ENCODE measurements around the gene ANKS1B.

ANKS1B gene

GRCh38 chr12:98908866-98909265 is 1075.9 kb downstream of the ANKS1B start:
- no peak overlapping the region for H3K4me3 ChIP-seq (ENCODE audit: low read depth, low read length, poor library complexity, severe bottlenecking)
- H3K4me2 ChIP-seq (ENCODE audit: low read length) = no peak overlapping the region
- H3K9me2 ChIP-seq (ENCODE audit: low read depth, low read length) = no peaks in the 10 kb centered on the region
- no peak for TF ChIP-seq CTCF (IDR thresholded peaks at IDR 0.05; ENCODE audit: low read length)
- no peak for TF ChIP-seq EZH2 (IDR thresholded peaks at IDR 0.05; ENCODE audit: borderline replicate concordance, low read length)
- no peak overlapping the region for H2AFZ ChIP-seq (ENCODE audit: low read length)
- no peak overlapping the region for H3K27ac ChIP-seq (ENCODE audit: low read depth, low read length, poor library complexity, severe bottlenecking)
- no peaks in the 10 kb centered on the region for H3K79me2 ChIP-seq (ENCODE audit: insufficient read depth, low read length)
- no peaks in the 10 kb centered on the region for H3K4me1 ChIP-seq (ENCODE audit: insufficient read depth, low read length, severe bottlenecking)
- no peaks in the 10 kb centered on the region for H3F3A ChIP-seq (ENCODE audit: insufficient read depth, low read length)
- no peaks in the 10 kb centered on the region for H3K9me3 ChIP-seq (ENCODE audit: low read length)
- H3K9ac ChIP-seq (ENCODE audit: low read length) = no peak overlapping the region
- no peaks in the 10 kb centered on the region for H4K20me1 ChIP-seq (ENCODE audit: insufficient read depth, low read length)
- no peaks in the 10 kb centered on the region for H3K36me3 ChIP-seq (ENCODE audit: insufficient read depth, low read length)
- H3K27me3 ChIP-seq (ENCODE audit: insufficient read depth, low read length) = no peaks in the 10 kb centered on the region

GRCh38 chr12:98903875-98904274 is 1080.9 kb downstream of the ANKS1B start:
- Histone ChIP-seq H3K9me2 (ENCODE audit: low read depth, low read length) (no peaks in the 10 kb centered on the region), H2AFZ (ENCODE audit: low read length) (no peak overlapping the region), H3K4me2 (ENCODE audit: low read length) (no peak overlapping the region), H3K4me1 (ENCODE audit: insufficient read depth, low read length, severe bottlenecking) (no peaks in the 10 kb centered on the region), H3K79me2 (ENCODE audit: insufficient read depth, low read length) (no peaks in the 10 kb centered on the region), H3K27me3 (ENCODE audit: insufficient read depth, low read length) (no peaks in the 10 kb centered on the region), H3F3A (ENCODE audit: insufficient read depth, low read length) (no peaks in the 10 kb centered on the region), H3K9me3 (ENCODE audit: low read length) (no peaks in the 10 kb centered on the region), H3K27ac (ENCODE audit: low read depth, low read length, poor library complexity, severe bottlenecking) (no peak overlapping the region), H3K4me3 (ENCODE audit: low read depth, low read length, poor library complexity, severe bottlenecking) (no peak overlapping the region), H3K36me3 (ENCODE audit: insufficient read depth, low read length) (no peaks in the 10 kb centered on the region), H3K9ac (ENCODE audit: low read length) (no peak overlapping the region), H4K20me1 (ENCODE audit: insufficient read depth, low read length) (no peaks in the 10 kb centered on the region)
- TF ChIP-seq CTCF (IDR thresholded peaks at IDR 0.05; ENCODE audit: low read length) (no peak), EZH2 (IDR thresholded peaks at IDR 0.05; ENCODE audit: borderline replicate concordance, low read length) (no peak)

GRCh38 chr12:98901189-98901588 is 1083.5 kb downstream of the ANKS1B start:
- no peaks in the 10 kb centered on the region for H3K36me3 ChIP-seq (ENCODE audit: insufficient read depth, low read length)
- no peak overlapping the region for H3K9ac ChIP-seq (ENCODE audit: low read length)
- no peaks in the 10 kb centered on the region for H3K27me3 ChIP-seq (ENCODE audit: insufficient read depth, low read length)
- H2AFZ ChIP-seq (ENCODE audit: low read length) = no peak overlapping the region
- no peak overlapping the region for H3K27ac ChIP-seq (ENCODE audit: low read depth, low read length, poor library complexity, severe bottlenecking)
- H3K9me2 ChIP-seq (ENCODE audit: low read depth, low read length) = no peaks in the 10 kb centered on the region
- no peaks in the 10 kb centered on the region for H3F3A ChIP-seq (ENCODE audit: insufficient read depth, low read length)
- H3K9me3 ChIP-seq (ENCODE audit: low read length) = no peaks in the 10 kb centered on the region
- H3K4me2 ChIP-seq (ENCODE audit: low read length) = no peak overlapping the region
- H3K4me3 ChIP-seq (ENCODE audit: low read depth, low read length, poor library complexity, severe bottlenecking) = no peak overlapping the region
- H4K20me1 ChIP-seq (ENCODE audit: insufficient read depth, low read length) = no peaks in the 10 kb centered on the region
- H3K4me1 ChIP-seq (ENCODE audit: insufficient read depth, low read length, severe bottlenecking) = no peaks in the 10 kb centered on the region
- no peak for TF ChIP-seq CTCF (IDR thresholded peaks at IDR 0.05; ENCODE audit: low read length)
- no peak for TF ChIP-seq EZH2 (IDR thresholded peaks at IDR 0.05; ENCODE audit: borderline replicate concordance, low read length)
- no peaks in the 10 kb centered on the region for H3K79me2 ChIP-seq (ENCODE audit: insufficient read depth, low read length)

Measured in OCI-LY1 (cell line).